NOMO-1 treated with DMSO at 0.1 percent for 48 hours (cell line): ENCODE results near the gene NOTO.

ENCODE experiments used
- DNase-seq: peaks from one replicate; lab custom pipeline; 2025; ENCODE audit not compliant: unreplicated experiment; lab: John Stamatoyannopoulos, UW

Gene NOTO

GRCh38 chr2:73255907-73256617, 53.7 kb downstream of the NOTO start:
- no peak for DNase-seq

DNA sequence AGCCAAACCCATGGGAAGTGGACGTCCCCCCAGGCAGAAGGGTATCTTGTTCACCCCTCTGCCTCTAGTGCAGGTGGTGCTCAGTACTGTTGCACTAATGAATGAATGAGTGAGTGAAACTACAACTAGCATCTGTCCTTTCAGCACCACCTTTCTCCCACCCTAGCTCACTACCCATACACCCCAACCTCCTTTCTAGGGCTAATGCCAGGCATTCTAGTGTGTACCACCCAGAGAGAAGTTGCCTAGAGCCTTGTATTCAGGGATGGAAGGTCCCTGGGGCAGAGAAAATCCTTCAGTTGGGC, 54.2 kb downstream of the NOTO start:
- no peak for DNase-seq

GRCh38 chr2:73257021-73257420, 54.6 kb downstream of the NOTO start:
- no peak for DNase-seq

DNA sequence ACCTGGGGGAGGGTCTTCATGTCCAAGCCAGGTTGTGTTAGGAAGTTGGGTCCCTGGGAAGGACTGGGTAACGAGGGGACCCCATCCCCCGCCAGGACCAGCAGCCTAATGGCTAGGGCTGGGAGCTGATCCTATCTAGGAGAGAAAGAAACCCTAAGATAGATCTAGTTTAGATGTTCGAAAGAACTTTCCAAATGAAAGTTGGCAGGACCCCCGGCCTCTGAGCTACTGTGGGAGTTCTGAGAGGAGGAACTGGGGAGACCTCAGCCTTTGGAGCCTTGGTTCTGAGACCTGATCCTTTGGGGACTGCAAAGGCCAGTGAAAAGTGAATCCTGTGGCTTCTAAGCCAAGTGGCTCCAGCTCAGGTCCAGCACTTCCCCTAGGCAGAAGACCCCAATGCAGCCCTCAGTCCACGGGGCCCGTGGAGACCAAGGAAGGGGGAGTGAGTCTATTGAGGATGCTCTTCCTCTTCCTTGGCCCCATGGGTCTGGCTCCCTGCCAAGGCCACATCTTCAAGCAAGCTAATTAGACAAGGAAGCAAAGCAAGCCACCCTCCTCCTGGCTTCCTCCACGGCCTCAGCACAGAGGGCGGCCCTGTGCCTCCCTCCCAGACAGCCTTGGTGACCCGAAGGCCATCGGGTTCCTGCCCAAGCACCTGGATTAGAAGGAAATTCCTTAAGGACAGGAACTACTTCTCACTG, 55.2 kb downstream of the NOTO start:
- DNase-seq: peak; percentile 34

DNA sequence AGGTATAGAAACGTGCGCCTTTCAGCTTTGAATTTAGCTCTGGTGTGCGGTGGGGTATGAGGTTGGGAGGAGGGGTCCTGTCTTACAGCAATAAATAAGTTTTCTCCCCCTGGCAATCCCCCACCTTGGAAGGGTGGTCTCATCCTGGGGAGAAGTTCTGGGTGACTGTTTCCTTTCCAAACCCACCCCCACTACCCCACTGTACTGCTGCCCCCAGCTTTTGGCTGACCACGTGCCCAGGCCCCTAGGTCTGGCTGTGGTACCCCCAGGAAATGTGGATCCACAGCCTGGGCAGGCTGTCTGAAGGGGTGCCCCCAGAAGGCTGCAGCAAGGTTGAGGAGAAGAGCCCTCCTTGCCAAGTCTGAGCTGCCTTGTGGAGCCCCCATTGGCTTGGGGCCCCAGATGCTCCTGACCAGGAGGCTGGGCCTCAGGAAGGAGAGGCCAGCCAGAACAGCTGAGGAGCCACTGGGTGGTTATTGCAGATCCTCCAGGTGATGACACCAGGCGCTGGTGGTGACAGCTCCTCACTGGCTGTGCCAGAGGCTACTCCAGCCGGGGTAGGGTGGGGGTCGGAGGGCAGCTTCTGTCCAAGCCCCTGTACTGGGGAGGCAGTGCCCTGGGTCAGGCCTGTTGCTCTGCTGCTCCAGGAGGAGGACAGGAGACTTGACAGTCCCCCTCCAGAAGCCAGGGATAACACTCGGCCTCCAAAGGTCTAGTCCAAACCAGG, 56.0 kb downstream of the NOTO start:
- no peak for DNase-seq

DNA sequence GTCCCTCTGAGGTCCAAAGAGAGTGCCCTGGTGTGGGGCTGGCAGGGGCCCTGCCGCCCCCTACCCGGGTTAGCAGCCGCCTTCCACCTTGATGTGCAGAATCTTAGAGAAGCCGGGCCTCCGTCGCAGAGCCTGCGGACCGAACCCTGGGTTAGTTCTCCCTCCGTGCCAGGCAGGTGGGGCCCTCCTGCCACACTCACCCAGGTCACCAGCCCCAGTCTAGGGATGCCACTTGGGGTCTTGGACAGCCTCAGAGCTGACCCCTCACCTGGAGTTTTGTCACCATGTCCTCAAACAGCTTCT, 56.5 kb downstream of the NOTO start:
- no peak for DNase-seq

DNA sequence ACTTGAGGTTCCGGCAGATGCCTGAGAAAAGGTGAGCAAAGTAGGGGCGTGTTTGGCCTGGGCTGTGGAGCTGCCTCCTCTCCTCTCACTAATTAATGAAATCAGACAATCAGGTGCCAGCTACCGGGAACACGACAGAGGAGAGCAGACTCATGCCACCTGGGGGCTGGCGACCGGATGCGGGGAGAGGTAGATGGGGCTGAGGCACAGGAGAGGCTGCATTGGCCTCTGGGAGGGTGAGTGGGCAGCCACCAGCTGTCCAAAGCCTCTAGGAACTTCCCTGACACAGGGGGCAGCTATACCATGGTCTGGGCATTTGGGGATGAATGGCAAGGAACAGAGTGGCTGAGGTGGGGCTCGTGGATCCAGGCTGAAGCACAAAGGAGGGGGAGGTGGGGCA, 56.9 kb downstream of the NOTO start:
- no peak for DNase-seq

- DNase-seq: no peak
Measured at GRCh38 chr2:73259704-73260337, 57.4 kb downstream of the NOTO start.

GRCh38 chr2:73260338-73260984, 58.1 kb downstream of the NOTO start:
- peak; percentile 4 for DNase-seq
